GM19193 (cell line): ENCODE results near the gene NISCH.

Experiments
- POLR2A ChIP-seq: IDR thresholded peaks from 4 replicates; pipeline ENCODE4 v1.6.1; 2011; ENCODE audit not compliant: insufficient read depth, insufficient read length; ENCODE audit errors: extremely low read depth

Gene NISCH

DNA sequence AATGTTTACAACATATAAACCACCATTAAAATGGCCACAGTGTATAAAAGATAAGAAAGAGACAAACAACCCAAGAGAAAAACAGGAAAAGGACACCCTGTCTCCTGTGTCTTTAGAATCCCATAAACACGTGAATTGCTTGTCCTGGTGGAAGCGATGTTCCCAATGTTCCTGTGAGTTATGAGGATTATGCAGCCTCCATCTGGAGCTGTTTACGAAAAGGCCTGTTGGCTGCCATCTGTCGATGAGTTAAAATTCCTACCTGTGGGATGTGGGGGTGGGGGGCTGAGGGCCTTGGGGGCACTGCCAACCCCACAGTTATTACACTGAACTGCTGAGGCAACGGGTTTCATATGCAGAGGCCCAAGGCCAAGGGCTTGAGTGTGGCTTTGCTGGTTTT is 13.6 kb downstream of the NISCH start:
- no peak for TF ChIP-seq POLR2A

DNA sequence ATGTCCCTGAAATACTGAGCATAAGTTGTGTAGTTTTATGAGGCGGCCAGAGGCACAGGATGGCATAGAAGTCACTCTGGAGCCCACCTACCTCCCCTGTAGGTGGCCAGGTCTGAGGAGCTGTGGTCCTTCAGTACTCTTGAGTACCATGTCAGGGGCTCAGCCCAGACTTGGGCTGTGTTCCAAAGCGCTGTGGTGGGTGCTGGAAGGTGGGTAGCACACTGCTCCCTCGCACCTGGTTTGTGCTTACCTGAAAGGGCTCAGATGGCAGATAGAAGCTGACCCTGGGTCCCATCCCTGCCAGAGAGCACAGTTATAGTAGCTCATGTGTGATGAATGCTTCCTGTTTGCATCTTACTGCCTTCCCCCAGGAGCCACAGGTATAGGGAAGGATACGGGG is 15.5 kb downstream of the NISCH start:
- no peak for TF ChIP-seq POLR2A

DNA sequence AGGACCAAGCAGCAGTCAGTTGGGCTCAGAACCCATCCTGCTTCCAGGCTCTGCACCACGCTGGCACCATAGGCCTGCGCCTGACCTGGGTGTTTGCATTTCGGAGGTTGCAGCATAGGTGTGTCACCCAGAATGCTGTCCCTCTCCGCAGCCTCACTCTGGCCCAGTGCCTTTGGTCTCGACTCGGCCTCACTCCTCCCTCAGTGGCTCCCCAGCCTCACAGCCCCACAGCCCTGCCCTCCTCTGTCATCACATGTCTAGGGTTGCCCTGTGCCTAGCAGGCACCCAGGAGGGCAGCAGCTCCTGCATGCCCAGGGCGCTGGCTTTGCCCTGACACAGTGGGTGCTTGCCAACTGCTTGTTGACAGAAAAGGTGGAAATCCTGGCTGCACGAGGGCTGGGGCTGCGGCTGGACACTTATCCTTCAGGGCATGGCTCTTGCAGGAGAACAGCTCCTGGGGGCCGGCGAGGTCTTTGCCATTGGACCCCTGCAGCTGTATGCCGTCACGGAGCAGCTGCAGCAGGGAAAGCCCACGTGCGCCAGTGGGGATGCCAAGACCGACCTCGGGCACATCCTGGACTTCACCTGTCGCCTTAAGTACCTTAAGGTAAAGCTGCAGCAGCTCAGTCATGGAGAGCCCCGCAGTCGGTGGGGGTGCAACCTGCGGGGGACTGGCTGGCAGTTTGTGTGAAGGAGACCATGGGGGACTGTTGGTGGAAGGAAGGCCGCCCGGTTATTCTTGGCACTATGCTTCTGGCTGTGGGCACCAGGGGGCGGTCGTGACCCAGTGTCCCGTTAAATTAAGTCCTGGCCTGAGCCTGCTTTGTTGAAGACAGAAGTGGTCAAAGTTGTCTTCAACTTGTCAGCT is 16.2 kb downstream of the NISCH start:
- TF ChIP-seq POLR2A, result no peak

DNA sequence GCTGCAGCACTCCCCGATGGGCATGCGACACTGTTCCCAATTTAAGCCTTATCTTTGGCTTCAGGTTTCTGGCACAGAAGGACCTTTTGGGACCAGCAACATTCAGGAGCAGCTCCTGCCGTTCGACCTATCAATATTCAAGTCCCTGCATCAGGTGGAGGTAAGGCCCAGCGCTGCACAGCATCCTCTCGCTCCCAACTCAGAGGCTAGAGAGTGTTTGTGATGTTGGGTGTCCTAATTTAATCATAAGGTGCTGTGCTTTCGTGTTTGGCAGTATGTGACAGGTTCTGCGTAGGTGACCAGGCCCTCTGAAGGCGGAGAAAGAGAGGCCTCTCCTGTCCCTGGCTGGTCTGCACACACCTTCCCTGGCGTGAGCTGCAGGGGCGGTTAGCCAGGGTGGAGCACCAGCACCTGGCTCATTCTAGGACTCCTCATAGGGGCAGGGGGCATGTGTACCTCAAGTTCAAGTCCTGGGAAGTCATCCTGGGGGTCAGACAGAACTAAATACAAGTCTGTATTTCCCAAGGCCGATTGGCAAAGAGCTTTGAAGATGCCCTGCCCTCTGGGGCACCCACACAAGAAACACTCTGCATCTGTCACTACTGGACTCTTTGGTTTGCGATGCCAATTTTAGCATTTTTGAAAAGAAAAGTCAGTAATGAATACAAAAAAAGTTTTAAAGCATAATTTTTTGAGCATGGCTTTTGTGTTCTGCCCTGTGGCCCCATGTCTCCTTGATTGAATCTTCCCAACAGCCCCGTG is 17.0 kb downstream of the NISCH start:
- TF ChIP-seq POLR2A, result no peak

DNA sequence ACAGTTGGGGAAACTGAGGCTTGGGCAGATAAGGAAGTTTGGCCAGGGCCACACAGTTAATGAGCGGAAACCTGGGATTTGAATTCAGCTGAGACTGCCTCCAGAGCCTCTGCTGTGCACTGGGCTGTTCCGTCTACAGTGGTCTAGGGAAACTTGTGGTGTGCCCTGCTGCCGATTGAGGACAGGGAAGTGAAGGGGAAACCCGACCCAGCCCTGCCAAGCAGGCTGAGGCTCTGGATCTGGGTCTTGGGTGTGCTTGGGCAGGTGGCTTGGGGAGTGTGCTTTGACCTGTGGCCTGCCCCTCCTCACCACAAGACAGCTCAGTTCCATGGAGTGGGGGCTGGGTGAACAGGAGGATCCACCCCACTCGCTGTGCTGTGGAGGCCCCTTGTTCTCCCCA is 17.6 kb downstream of the NISCH start:
- no peak for TF ChIP-seq POLR2A

DNA sequence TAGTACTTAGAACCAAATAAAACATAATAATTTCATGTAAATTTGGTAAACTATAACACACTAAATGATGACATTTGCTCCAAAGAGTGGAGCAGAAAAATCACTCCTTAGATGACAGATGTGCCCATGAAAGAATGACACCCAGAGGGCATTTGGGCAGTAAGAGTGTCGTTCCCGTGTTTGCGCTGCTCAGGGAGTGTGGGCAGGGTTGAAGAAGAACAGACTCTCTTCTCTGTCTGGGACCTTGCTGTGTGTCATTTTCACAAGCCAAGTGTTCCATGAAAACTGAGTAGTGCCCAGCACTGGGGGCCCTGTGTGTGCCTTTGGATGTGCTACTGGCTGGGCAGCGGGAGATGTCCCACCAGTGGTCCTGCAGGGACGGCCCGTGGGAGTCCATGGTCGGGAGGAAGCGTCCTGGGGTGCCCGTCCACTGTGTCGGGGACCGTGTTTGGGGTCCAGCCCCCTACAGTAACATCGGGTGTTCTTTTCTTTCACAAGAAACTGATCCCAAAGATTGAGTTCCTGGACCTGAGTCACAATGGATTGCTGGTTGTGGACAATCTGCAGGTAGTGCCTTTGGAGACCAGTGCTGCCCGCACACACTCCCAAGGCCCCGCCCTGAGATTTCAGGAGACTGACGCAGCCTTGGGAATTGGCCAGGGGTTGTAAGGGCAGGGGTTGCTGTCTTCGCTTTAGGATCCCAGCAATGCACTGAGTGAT is 21.8 kb downstream of the NISCH start:
- no peak for TF ChIP-seq POLR2A

DNA sequence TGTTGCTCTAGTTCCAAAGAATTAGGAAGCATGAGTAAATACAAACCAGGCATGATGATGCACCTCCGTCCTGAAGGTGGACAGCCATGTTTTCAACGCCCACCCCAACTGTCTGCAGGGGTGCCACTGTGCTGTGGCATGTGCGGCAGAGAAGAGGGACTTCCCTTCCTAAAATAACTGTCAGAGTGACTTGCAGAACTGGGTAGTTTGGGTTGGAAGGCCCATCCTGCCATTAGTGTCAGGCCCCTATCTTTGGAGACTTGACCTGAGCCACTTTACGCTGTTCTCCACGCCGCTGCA is 22.3 kb downstream of the NISCH start:
- no peak for TF ChIP-seq POLR2A

DNA sequence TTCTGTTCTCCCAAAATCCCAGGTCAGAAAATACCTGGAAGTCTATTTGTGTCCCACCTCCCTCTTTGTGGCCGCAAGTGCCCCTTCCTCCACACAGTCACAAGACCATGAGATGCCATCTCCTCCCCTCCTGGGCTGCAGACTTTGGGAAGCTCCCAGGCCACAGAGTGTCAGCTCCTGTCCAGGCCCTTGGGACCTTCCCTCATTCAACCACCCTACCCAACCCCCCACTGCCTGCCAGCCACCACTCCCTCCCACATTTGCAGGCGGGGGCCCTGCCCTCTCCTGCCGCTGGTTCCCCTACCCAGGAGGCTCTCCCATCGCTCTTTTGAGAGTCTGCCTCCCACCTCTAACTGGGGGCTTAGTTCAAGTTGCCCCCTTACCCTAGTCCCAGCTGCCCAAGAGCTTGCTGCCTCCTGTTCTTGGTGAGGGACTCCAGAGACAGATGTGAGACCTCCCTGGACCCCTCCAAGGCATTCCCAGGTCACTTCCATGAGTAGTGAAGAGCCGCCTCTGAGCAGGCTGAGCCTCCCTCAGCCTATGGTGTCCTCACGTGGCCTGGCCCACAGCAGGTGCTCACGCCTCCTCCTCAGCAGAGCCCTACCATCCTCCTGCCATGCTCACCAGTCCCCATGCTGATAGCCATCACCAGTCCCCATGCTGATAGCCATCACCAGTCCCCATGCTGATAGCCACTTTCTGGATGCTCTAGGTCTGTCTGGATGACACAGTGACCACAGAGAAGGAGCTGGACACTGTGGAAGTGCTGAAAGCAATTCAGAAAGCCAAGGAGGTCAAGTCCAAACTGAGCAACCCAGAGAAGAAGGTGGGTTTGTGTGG is 23.9 kb downstream of the NISCH start:
- no peak for TF ChIP-seq POLR2A

DNA sequence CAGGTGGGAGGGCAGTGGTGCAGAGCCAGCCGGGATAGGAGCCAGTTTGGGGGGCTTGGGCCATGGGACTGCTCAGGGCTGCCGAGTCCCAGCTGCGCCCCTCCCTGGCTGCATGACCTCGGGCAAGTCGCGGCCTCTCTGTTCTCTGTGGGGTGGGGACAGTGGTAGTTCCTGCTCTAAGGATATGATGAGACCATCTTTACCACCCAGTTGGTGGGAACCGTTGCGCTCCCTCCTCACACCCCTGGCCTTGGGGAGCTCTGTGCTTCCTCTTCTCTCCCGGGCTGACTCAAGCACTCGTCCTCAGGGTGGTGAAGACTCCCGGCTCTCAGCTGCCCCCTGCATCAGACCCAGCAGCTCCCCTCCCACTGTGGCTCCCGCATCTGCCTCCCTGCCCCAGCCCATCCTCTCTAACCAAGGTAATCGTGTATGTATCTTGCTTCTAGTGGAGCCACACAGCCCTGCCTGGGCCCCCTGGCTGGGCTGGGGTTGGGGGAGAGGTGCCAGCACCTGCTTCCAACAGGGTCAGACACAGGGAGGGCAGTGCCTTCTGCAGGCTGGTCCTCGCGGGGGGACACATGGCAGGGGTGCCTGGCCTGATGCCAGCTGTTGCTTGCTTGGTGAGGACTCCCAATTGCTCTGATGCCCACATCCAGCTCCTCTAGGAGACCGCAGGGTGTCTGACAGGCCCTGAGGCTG is 24.6 kb downstream of the NISCH start:
- no peak for TF ChIP-seq POLR2A

DNA sequence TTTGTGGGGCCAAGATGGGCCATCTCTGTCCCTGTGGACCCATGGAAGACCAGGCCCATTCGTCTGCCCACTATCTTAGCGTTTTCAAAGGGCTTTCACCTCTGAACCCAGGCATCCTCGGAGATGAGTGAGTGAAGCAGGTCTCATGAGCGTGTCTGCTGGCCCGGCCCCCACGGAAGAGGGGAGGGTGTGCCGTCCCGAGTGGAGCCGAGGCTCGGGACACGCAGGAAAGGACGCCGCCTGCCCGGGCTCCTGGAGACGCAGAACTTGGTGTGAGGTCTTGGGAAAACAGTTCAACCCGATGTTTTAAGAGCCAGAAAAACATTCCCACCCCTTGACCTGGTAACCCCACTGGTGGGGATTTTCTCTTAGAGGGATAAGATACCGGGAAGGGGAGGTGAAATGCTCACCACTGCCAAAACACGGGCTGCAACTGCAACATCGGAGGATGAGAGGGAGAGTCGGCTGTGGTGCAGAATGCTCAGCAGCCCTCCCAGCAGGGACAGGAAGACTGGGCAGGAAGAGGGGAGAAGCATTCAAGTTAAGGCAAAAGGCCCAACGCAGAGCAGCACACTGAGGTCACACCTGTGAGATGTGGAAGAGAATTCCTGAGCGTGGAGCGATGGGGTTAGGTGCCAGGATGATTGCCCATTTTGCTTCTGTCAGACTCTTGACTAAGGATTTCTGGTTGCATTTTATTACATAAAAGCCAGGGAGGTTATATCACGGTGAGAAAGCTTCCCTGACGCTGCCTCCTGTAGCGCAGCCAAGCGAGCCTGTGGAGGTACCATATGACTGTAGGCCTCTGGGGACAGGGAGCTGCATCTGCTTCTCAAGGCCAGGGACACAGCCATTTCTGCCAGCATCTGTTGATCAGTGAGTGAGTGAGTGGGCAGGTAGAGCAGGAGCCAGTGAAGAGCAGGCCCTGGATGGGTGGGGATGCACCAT is 25.6 kb downstream of the NISCH start:
- TF ChIP-seq POLR2A, result no peak

DNA sequence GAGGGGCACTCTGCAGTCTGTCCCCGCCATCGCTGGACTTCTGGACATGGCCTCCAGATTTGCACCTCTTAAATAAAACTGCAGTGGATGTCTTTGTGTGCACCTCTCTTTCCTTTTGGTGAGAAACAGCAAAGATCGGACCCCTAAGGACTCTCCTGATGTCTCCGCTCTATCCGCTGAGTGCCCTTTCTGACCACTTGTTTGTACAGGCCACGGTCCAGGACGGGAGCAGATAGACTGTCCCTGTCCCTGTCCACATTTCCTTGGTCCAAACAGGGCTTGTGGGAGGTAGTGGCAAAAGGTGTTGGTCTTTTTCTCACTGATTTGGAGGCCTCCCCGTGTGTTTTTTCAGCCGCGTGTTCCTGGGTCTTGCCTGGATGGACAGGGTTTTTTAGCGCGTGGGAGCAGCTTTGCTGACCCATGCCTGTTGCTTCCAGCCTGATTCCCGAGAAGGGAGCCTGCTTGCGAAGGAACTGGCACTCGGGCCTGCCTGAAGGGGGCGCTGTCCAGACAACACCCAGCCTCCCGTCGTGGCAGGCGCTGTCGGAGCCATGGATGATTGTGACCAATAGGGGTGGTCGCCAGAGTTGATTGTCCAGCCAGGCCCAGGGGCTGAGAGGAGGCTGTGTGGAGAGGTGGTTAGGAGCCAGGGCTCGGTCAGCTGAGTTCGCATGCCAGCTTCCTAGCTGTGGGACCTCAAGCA is 26.6 kb downstream of the NISCH start:
- TF ChIP-seq POLR2A, result no peak

DNA sequence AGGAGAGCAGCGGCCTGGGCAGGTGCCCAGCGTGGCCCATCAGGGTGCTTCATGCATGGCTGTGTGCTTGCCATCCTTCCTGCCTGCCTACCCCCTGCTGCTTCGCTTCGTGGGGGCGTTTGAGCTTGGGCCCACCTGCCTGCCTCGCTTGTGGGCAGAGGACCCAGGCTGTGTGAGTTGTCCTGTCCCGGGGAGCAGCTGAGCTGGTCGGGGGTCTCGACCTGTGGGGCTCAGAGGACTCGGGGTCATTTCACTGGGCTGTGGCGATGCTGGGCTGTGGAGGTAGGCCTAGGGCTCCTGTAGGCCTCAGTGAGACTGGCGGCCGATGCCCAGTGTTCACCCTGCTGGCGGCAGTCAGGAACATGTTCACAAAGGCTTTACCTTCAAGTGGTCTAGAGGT is 27.7 kb downstream of the NISCH start:
- no peak for TF ChIP-seq POLR2A
